ENCODE data around the gene LAPTM5. TPM values are rescaled to one million over a fixed set of nuclear protein-coding genes. Genes with fewer than 3 reads are reported as not detected.
A peak's percentile ranks its signal among the peaks of the same experiment; 100 is the strongest.

The LAPTM5 gene
- total RNA-seq, 1 experiment from 2014 or later = 0.15 TPM

GRCh38 chr1:30731806-30732276, 25.7 kb downstream of the LAPTM5 start:
- H4K20me1 ChIP-seq (ENCODE audit: control insufficient read depth, insufficient read depth, insufficient read length) = no peaks in the 10 kb centered on the region
- no peak overlapping the region for H2BK5ac ChIP-seq (ENCODE audit: insufficient read length, low read length)
- no peak for TF ChIP-seq CTCF (conservative IDR thresholded peaks at IDR 0.05)
- H2BK12ac ChIP-seq (ENCODE audit: insufficient read length, low read depth, low read length) = no peak overlapping the region
- Mint-ChIP-seq H3K4me1 (peaks cover 32 to 35% of the 10 kb centered on the region in 2 experiments), H3K4me3 (no peak overlapping the region), H3K9me3 (no peaks in the 10 kb centered on the region), H3K27ac (peak overlapping the region in 1 of 3 experiments; percentile 57; a peak in 2 of 7 replicates), H3K36me3 (ENCODE audit: insufficient read depth in 1 of 3, low read depth in 3 of 3) (no peaks in the 10 kb centered on the region), H3K27me3 (ENCODE audit: low read depth) (peaks cover 4% of the 10 kb centered on the region)
- no peak overlapping the region for H3K27ac ChIP-seq (ENCODE audit: insufficient read length, low read depth, low read length)
- no peak overlapping the region for H4K91ac ChIP-seq (ENCODE audit: insufficient read length, low read depth, low read length)
- no peak overlapping the region for H2BK120ac ChIP-seq (ENCODE audit: low read depth, low read length, poor library complexity, severe bottlenecking)
- no peak overlapping the region for H3K9ac ChIP-seq (ENCODE audit: extremely low read depth, insufficient read length, low read length)
- H3K79me1 ChIP-seq (ENCODE audit: insufficient read depth, low read depth, low read length, poor library complexity, severe bottlenecking) = no peaks in the 10 kb centered on the region
- no peak overlapping the region for H3K23ac ChIP-seq (ENCODE audit: insufficient read length, low read depth, low read length)
- H2AFZ ChIP-seq (ENCODE audit: low read length) = no peak overlapping the region
- H3K4ac ChIP-seq (ENCODE audit: low read depth, low read length) = no peak overlapping the region
- no peak overlapping the region for H3K18ac ChIP-seq (ENCODE audit: insufficient read length, low read depth, low read length)
- H2BK15ac ChIP-seq (ENCODE audit: low read depth, low read length) = no peak overlapping the region
- no peak overlapping the region for H2BK20ac ChIP-seq (ENCODE audit: low read depth, low read length, poor library complexity, severe bottlenecking)
- H3K14ac ChIP-seq (ENCODE audit: insufficient read depth, low read length) = no peak overlapping the region
- H3K56ac ChIP-seq (ENCODE audit: insufficient read length, low read depth, low read length) = no peak overlapping the region
- H3K27me3 ChIP-seq (ENCODE audit: insufficient read depth, low read length) = no peaks in the 10 kb centered on the region
- no peaks in the 10 kb centered on the region for H3K23me2 ChIP-seq (ENCODE audit: insufficient read length, low read depth, low read length, poor library complexity, severe bottlenecking)
- H3K79me2 ChIP-seq (ENCODE audit: insufficient read depth, low read length) = no peaks in the 10 kb centered on the region
- no peak overlapping the region for H3K4me2 ChIP-seq (ENCODE audit: insufficient read depth, insufficient read length, low read length)
- H2AK5ac ChIP-seq (ENCODE audit: insufficient read length, low read length) = no peak overlapping the region
- no CpG with 5 or more reads among the region's 8 CpGs for WGBS (ENCODE audit: extremely low coverage, insufficient read length, low lambda C conversion rate)
- H3K9me3 ChIP-seq (ENCODE audit: control insufficient read depth, low read depth, low read length) = no peaks in the 10 kb centered on the region
- H3T11ph ChIP-seq (ENCODE audit: low read length) = no peak overlapping the region
- H3K4me1 ChIP-seq (ENCODE audit: insufficient read depth, low read length) = peaks cover 4% of the 10 kb centered on the region; the same call in 1 of the 2 replicates
- DNase-seq = no peak
- H4K5ac ChIP-seq (ENCODE audit: insufficient read length, low read depth, low read length) = no peak overlapping the region
- no peak overlapping the region for H4K8ac ChIP-seq (replicated peaks; ENCODE audit: insufficient read length, low read depth, low read length)
